NCI-H2029 treated with DMSO at 0.1 percent for 48 hours (cell line): ENCODE data around the gene POLR2E.

Experiments used
- DNase-seq: peaks from one replicate; lab custom pipeline; 2025; lab: John Stamatoyannopoulos, UW

The POLR2E gene

DNA sequence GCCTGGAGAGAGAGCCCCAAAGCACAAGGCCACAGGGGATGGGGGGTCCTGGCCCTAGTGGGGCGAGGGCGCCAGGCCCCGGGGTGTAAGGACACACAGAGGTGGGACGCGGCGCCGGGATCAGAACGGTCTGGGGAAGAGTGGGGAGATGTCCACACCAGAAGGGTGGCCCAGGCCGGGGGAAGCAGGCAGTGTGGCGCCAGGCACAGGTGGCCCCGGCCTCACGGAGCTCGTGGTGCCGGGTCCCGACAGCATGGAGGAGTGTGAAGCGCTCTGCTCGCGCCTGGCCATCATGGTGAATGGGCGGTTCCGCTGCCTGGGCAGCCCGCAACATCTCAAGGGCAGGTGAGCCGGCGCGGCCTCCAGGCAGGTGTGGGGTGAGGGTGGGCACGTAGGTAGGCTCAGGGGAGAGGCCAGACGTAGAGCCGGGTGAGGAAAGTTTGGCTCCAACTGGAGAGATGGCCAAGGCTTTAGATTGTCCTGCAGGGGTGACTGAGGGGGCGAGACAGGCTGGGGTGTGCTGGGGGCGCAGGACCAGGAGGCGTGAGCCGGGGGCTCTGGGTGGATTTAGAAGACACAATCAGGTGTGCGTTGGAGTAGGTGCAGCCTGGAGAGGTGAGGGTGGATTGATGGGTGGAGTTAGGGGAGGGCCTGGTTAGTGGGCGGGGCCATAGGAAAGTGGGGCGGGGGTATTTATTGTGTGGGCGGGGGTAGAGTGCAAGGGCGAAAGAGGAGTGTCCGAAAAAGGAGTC is 31.1 kb downstream of the POLR2E start:
- DNase-seq = no peak

DNA sequence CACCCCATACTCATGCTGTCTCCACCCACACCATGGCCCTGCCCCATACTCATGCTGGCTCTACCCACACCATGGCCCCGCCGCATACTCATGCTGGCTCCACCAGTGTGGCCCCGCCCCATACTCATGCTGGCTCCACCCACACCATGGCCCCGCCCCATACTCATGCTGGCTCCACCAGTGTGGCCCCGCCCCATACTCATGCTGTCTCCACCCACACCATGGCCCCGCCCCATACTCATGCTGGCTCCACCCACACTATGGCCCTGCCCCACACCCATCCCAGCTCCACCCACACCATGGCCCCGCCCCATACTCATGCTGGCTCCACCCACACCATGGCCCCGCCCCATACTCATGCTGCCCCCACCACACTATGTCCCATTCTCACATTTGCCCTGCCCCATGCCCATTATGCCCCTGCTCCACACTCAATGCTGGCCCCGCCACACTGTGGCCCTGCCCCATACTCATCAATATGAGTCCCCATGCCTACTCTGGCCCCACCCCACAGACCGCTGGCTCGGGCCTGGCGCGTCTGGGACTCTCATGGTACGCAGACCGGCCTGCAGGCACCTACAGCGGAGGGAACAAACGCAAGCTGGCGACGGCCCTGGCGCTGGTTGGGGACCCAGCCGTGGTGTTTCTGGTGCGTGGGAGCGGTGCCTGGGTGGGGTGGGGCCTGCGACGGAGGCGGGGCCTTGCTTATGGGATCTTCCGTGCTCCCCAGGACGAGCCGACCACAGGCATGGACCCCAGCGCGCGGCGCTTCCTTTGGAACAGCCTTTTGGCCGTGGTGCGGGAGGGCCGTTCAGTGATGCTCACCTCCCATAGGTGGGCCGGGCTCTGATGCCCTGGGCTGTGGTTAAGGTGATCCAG is 31.9 kb downstream of the POLR2E start:
- no peak for DNase-seq

DNA sequence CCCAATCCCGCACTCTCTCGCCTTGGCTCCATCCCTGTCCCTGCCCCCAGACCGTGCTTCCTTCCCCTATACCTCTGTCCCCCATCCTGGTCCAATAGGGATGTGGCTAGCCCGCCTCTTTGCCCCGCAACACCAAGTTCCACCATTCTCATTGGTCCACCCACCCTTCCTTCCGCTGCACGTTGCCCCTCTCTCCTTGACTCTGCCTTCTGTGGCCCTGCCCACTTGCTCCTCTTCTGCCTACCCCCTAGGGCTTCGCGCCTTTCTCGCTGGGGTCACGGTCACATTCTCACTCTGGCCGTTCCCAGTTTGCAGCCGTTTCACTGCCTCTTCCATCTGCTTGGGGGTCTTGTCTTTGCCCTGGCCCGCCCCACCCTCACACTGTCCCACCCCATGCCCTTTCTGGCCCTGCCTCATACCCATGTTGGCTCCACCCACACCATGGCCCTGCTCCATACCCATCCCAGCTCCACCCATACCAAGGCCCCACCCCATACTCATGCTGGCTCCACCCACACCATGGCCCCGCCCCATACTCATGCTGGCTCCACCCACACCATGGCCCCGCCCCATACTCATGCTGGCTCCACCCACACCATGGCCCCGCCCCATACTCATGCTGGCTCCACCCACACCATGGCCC is 32.7 kb downstream of the POLR2E start:
- DNase-seq = no peak

DNA sequence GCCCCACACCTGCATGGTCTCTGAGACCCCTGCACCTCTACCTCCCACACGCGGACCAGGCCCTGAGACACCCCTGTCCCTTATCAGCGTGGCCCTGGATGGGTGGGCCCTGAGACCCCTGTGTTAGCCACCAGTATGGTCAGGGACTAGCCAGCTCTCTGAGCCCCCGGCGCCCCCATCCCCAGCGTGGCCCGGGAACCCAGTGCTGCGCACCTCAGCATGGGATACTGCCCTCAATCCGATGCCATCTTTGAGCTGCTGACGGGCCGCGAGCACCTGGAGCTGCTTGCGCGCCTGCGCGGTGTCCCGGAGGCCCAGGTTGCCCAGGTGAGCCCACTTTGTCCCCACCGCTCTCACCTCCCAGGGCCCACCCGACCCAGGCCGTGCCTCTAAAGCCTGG is 33.2 kb downstream of the POLR2E start:
- no peak for DNase-seq

DNA sequence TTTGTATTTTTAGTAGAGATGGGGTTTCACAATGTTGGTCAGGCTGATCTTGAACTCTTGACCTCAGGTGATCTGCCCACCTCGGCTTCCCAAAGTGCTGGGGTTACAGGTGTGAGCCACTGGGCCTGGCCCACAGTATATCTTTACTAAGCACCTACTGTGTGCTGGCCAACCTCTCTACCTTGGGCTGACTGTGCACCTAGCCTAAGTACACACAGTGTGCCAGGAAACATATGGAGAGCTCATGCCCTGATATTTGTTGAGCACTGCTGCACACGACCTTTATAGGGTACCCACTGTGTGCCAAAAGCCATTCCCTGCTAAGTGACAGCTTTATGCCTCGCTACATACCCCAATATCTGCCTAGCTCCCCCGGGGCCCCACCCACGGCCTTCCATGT is 34.5 kb downstream of the POLR2E start:
- DNase-seq = no peak

DNA sequence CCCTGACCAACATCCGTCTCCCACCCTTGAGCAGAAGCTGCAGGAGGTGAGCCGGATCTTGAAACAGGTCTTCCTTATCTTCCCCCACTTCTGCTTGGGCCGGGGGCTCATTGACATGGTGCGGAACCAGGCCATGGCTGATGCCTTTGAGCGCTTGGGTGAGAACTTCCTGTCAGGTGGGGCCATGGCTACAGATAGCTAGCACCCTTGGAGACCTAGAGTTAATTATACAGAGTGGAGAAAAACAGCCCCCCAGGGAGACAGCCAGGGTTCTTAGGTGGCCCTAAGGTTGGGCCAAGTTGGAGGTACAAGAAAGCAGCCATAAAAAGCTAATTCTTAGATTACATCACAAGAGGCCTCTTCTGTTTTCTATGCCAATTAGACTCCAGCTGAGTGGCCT is 37.1 kb downstream of the POLR2E start:
- DNase-seq = no peak

DNA sequence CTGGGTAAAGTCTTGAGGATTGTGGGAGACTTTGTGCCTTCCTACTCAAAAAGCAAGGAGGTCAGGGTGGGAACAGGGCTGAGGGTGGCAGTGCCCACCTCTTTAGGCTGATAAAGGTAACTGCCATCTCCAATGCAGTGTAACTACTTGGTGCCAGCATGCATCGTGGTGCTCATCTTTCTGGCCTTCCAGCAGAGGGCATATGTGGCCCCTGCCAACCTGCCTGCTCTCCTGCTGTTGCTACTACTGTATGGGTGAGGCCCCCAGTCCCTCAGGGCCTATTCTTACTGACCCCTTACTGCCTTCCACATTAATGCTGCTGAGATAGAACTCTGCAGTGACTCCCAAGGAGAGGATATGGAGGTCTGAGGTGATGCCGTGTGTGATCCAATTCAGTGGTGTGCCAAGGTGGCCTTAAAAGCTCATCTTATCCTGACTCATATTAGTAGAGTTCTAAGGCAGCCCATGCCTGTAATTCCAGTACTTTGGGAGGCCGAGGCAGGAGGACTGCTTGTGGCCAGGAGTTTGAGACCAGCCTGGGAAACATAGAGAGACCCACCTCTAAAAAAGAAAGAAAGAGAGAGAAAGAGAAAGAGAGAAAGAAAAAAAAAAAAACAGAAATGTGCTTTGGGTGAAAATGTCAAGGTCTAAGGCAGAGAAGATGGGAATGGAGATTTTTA is 37.9 kb downstream of the POLR2E start:
- DNase-seq = no peak

DNA sequence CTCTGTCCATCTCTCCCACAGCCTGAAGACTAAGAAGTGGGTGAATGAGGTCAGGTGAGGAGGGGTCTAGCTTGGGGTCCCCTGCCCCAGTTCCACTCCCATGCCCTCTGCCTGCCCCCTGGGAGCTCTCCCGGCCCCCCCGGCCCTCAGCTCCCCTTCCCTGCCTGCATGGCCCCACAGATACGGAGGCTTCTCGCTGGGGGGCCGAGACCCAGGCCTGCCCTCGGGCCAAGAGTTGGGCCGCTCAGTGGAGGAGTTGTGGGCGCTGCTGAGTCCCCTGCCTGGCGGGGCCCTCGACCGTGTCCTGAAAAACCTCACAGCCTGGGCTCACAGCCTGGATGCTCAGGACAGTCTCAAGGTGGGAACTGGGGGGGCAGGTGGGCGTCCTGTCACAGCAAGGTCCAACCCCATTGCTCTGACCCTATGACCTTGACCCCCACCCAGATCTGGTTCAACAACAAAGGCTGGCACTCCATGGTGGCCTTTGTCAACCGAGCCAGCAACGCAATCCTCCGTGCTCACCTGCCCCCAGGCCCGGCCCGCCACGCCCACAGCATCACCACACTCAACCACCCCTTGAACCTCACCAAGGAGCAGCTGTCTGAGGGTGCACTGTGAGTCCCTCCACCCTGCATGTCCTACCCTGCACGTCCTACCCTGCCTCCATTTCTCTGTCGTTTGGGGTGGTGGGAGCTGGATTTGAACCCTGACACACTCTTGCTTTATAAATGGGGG is 39.1 kb downstream of the POLR2E start:
- DNase-seq = no peak

DNA sequence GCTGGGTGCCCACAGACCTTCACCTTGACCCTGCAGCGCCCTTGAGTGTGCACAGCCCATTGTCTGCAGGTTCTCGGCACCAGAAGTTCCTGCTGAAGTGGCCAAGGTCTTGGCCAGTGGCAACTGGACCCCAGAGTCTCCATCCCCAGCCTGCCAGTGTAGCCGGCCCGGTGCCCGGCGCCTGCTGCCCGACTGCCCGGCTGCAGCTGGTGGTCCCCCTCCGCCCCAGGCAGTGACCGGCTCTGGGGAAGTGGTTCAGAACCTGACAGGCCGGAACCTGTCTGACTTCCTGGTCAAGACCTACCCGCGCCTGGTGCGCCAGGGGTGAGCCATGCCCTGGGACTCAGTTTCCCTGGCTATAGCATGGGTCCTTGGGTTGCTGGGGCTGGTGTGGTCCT is 40.1 kb downstream of the POLR2E start:
- DNase-seq = no peak

DNA sequence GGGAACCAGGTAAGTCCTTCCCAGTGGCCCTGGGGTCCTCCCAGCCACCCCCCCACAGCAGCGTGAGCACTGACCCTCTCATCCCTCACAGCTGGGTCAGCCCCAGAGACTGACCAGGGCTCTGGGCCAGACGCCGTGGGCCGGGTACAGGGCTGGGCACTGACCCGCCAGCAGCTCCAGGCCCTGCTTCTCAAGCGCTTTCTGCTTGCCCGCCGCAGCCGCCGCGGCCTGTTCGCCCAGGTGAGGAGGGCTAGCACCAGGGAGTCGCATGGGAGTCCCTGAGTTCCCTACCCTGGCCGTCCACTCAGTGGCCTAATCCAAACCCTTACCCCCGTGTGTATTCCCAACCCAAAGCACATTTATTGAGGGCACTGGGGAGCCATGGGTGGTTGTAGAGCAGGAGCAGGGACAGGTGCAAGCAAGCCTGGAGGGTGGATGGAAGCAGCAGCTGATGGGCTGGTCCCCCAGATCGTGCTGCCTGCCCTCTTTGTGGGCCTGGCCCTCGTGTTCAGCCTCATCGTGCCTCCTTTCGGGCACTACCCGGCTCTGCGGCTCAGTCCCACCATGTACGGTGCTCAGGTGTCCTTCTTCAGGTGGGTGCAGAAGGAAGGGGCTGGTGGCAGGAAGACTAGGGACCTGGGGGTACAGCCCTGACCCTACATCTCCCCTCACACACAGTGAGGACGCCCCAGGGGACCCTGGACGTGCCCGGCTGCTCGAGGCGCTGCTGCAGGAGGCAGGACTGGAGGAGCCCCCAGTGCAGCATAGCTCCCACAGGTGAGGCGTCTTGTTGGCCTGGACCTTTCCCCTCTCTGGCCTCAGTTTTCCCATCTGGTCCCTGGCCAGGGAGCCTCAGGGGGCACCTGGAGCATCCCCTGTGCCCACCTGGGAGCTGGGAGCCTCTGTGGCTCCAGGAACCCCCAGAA is 40.8 kb downstream of the POLR2E start:
- DNase-seq = no peak

DNA sequence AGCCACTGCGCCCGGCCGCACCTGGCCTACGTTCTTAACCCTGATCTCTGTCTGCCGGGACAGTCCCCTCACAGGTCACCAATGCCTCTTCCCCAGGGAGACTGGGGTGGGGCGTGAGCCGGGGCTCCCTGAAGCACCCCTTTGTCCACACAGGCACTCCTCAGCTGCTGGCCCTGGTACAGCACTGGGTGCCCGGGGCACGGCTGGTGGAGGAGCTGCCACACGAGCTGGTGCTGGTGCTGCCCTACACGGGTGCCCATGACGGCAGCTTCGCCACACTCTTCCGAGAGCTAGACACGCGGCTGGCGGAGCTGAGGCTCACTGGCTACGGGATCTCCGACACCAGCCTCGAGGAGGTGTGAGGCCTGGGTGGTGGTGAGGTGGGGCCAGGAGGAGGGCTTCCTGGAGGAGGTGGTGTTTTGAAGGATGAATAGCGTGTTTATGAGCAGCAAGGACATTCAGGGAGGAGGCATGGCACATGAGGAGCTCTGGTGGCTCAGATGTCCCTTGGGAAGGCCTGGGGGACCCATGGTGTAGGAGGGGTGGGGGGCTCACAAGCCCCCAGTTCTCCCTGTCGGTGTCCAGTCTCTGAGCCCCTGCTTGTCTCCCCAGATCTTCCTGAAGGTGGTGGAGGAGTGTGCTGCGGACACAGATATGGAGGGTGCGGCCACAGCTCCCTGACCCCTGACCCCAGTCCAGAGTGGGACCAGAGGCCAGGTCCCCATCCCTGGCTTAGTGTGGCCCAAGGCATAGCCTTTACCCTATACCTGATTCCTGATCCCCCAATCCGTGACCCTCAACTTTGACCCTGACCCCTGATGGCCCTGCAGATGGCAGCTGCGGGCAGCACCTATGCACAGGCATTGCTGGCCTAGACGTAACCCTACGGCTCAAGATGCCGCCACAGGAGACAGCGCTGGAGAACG is 41.7 kb downstream of the POLR2E start:
- no peak for DNase-seq

DNA sequence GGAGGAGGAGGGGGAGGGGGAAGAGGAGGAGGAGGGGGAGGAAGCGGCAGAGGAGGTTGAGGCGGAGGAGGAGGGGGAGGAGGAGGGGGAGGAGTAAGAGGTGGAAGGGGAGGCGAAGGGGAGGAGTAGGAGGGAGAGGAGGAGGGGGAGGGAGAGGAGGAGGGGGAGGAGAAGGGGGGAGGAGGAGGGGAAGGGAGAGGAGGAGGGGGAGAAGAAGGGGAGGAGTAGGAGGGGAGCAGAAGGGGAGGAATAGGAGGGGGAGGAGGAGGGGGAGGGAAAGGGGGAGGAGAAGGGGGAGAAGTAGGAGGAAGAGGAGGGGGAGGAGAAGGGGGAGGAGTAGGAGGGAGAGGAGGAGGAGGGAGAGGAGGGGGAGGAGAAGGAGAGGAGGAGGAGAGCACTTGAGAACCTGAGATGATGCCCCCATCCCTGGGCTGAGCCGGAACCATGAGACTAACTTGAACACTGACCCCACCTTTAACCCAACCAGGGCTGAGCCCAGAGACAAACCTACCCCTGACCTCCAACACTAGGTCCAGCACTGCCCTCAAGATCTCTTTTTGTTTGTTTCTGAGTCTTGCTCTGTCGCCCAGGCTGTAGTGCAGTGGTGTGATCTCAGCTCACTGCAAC is 42.7 kb downstream of the POLR2E start:
- no peak for DNase-seq

DNA sequence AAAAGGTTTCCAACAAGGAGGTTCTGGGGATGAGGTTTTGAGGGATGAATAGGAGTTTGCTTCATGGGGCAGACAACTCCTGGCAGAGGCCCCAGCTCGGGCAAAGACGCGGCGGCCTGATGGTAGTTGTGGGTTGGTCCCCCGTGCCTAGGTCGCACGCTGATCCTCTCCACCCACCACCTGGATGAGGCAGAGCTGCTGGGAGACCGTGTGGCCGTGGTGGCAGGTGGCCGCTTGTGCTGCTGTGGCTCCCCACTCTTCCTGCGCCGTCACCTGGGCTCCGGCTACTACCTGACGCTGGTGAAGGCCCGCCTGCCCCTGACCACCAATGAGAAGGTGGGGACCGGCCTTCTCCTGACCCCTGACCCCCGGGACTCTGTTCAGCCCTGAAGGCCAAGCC is 43.4 kb downstream of the POLR2E start:
- no peak for DNase-seq

DNA sequence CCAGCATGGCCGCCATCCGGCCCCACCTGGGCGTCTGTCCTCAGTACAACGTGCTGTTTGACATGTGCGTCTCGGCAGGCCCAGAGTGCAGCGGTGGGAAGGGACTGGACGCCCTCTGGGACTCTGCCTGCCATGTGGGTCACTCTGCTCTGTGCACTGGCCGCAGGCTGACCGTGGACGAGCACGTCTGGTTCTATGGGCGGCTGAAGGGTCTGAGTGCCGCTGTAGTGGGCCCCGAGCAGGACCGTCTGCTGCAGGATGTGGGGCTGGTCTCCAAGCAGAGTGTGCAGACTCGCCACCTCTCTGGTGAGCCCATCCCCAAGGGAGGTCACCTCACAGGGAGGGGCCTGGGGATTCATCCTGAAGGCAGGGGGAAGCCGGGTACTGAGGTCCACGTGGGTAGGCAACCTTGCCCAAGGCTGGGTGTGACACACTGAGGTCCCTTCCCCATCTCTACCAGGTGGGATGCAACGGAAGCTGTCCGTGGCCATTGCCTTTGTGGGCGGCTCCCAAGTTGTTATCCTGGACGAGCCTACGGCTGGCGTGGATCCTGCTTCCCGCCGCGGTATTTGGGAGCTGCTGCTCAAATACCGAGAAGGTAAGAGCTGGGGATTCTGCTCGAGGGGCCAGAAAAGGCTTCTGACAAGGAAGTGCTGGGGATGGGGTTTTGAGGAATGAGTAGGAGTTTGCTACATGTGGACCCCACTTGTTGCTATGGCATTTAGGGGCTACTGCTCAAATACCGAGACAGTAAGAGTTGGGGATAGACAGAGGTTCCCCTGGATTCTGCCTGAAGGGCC is 44.0 kb downstream of the POLR2E start:
- DNase-seq = no peak

DNA sequence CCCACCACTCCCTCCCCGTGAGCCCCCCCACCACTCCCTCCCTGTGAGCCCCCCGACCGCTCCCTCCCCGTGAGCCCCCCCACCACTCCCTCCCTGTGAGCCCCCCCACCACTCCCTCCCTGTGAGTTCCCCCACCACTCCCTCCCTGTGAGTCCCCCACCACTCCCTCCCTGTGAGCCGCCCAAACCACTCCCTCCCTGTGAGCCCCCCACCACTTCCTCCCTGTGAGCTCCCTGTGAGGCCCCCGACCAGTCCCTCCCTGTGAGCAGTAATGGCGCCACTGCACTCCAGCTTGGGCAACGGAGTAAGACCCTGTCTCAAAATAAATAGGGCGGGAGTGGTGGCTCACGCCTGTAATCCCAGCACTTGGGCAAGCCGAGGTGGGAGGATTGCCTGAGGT is 45.4 kb downstream of the POLR2E start:
- DNase-seq = no peak

DNA sequence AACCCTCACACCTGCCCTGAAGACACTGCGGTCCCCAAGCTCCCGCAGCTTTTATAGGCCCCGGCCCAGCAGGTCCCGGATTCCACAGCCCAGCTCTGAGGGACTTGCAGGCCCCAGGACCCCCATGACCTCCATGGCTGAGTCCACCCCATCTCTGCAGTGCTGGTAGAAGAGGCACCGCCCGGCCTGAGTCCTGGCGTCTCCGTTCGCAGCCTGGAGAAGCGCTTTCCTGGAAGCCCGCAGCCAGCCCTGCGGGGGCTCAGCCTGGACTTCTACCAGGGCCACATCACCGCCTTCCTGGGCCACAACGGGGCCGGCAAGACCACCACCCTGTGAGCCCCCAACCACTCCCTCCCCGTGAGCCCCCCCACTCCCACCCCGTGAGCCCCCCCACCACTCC is 46.1 kb downstream of the POLR2E start:
- no peak for DNase-seq

DNA sequence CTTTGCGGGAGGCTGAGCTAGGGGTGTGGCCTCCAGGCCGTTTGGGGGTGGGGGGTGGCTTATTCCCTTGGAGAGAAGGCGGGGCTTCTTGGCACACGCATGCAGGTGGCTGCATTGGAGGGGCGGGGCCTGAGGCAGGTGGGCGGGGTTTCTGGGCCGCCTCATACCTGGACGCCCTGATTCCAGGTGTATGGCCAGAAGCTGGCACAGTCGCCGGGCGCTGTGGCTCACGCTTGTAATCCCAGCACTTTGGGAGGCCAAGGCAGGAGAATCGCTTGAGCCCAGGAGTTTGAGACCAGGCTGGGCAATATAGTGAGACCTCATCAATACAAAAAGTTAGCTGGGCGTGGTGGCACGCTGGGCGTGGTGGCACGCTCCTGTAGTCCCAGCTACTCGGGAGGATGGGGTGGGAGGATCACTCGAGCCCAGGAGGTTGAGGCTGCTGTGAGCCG is 47.5 kb downstream of the POLR2E start:
- no peak for DNase-seq
